Activated CD8-positive, alpha-beta memory T cell treated with anti-CD3 and anti-CD28 coated beads, Interleukin-2, amount 10 ng/mL, durations not matched to agents 7 days and 5 days (primary cell): ENCODE data around the gene CIAO2B. TPM values are rescaled to one million over a fixed set of nuclear protein-coding genes. Genes with fewer than 3 reads are reported as not detected.
"Not testable (repeated sequence)": the region's sequence is repeated elsewhere in the genome, so short reads cannot be mapped to it uniquely, and the experiment has no call there.

Experiments
- ATAC-seq: fragments of 150-1000 bp; cut with Tn5 transposase; one replicate; pipeline ENCODE4 v1.10.0; 2021; ENCODE audit warnings: moderate library complexity
- CTCF ChIA-PET: fragments of 350-600 bp; sonication (Branson Sonifier 250); formaldehyde crosslinking; loops from one replicate; lab custom pipeline; 2021; ENCODE audit warnings: antibody characterized with exemption; lab: Charles Lee
- DNase-seq: peaks from one replicate; pipeline ENCODE4 v3.0.0-alpha.2; 2020
- H3K27ac Mint-ChIP-seq: one replicate; pipeline ENCODE4 v1.8.0; 2021; ENCODE audit warnings: mild to moderate bottlenecking, mixed read lengths
- H3K27me3 Mint-ChIP-seq: one replicate; pipeline ENCODE4 v1.8.0; 2021; ENCODE audit warnings: mixed read lengths
- H3K36me3 Mint-ChIP-seq: one replicate; pipeline ENCODE4 v1.8.0; 2021; ENCODE audit warnings: mild to moderate bottlenecking, mixed read lengths
- H3K4me1 Mint-ChIP-seq: one replicate; pipeline ENCODE4 v1.8.0; 2021; ENCODE audit warnings: mixed read lengths
- H3K4me3 Mint-ChIP-seq: one replicate; pipeline ENCODE4 v1.8.0; 2021; ENCODE audit warnings: mild to moderate bottlenecking, moderate library complexity, mixed read lengths
- H3K9me3 Mint-ChIP-seq: one replicate; pipeline ENCODE4 v1.8.0; 2022; ENCODE audit warnings: low read depth, mixed read lengths
- total RNA-seq, 2 experiments: library from RNA; stranded (reverse); gene quantifications; one replicate each; pipeline ENCODE4 v1.2.3, GENCODE V29; 2021

Gene CIAO2B
- total RNA-seq, 2 experiments from 2014 or later, result 124 to 131 TPM

- CTCF ChIA-PET, result interaction anchor here (0.9 to 2.2 kb wide), 4 partner anchors 11 to 220 kb away, joined by 3 to 6 read pairs (median 4); no protein-coding TSS in a partner anchor
- no peak for ATAC-seq
- H3K4me1 Mint-ChIP-seq, result peaks cover 13% of the 10 kb centered on the region
- peaks cover 5% of the 10 kb centered on the region for H3K27me3 Mint-ChIP-seq
- H3K4me3 Mint-ChIP-seq, result no peak overlapping the region
- no peak for DNase-seq
- H3K9me3 Mint-ChIP-seq, result no peaks in the 10 kb centered on the region
- peaks cover 10% of the 10 kb centered on the region for H3K36me3 Mint-ChIP-seq
- no peak overlapping the region for H3K27ac Mint-ChIP-seq
Observed at GRCh38 chr16:66943426-66944053, 9.3 kb upstream of the CIAO2B start.

GRCh38 chr16:66942981-66943380 is 8.8 kb upstream of the CIAO2B start:
- no peak for DNase-seq
- CTCF ChIA-PET, result interaction anchor here (0.5 to 2.2 kb wide), 5 partner anchors 10 to 212 kb away, joined by 3 to 6 read pairs (median 4); no protein-coding TSS in a partner anchor
- Mint-ChIP-seq H3K4me1 (peaks cover 7% of the 10 kb centered on the region), H3K27ac (no peak overlapping the region), H3K4me3 (no peak overlapping the region), H3K27me3 (no peaks in the 10 kb centered on the region), H3K9me3 (no peaks in the 10 kb centered on the region), H3K36me3 (peaks cover 10% of the 10 kb centered on the region)
- no peak for ATAC-seq

GRCh38 chr16:66940236-66940635 is 6.0 kb upstream of the CIAO2B start:
- Mint-ChIP-seq H3K9me3 (no peaks in the 10 kb centered on the region), H3K36me3 (peaks cover 16% of the 10 kb centered on the region), H3K4me1 (peaks cover 22% of the 10 kb centered on the region), H3K27ac (no peak overlapping the region), H3K4me3 (no peak overlapping the region), H3K27me3 (no peaks in the 10 kb centered on the region)
- DNase-seq (no peak), ATAC-seq (no peak)
- CTCF ChIA-PET, result interaction anchor here (1.4 kb wide), 1 partner anchor 215 kb away, joined by 4 read pairs; no protein-coding TSS in a partner anchor

- no peaks in the 10 kb centered on the region for H3K9me3 Mint-ChIP-seq
- no peak overlapping the region for H3K4me3 Mint-ChIP-seq
- H3K4me1 Mint-ChIP-seq, result peaks cover 26% of the 10 kb centered on the region
- CTCF ChIA-PET, result no interaction called here
- H3K27me3 Mint-ChIP-seq, result no peaks in the 10 kb centered on the region
- ATAC-seq, result no peak
- peaks cover 16% of the 10 kb centered on the region for H3K36me3 Mint-ChIP-seq
- H3K27ac Mint-ChIP-seq, result no peak overlapping the region
- no peak for DNase-seq
Observed at GRCh38 chr16:66939366-66939765, 5.2 kb upstream of the CIAO2B start.

GRCh38 chr16:66937725-66938337 is 3.6 kb upstream of the CIAO2B start:
- DNase-seq, result no peak
- H3K36me3 Mint-ChIP-seq, result peaks cover 13% of the 10 kb centered on the region
- H3K4me3 Mint-ChIP-seq, result no peak overlapping the region
- no peaks in the 10 kb centered on the region for H3K9me3 Mint-ChIP-seq
- peaks cover 41% of the 10 kb centered on the region for H3K4me1 Mint-ChIP-seq
- ATAC-seq, result no peak
- CTCF ChIA-PET, result interaction anchor here (1.0 to 1.5 kb wide), 2 partner anchors 19 to 510 kb away, joined by 3 to 4 read pairs; no protein-coding TSS in a partner anchor
- H3K27me3 Mint-ChIP-seq, result no peaks in the 10 kb centered on the region
- no peak overlapping the region for H3K27ac Mint-ChIP-seq

GRCh38 chr16:66936889-66937554 is 2.8 kb upstream of the CIAO2B start:
- no peaks in the 10 kb centered on the region for H3K27me3 Mint-ChIP-seq
- H3K9me3 Mint-ChIP-seq, result no peaks in the 10 kb centered on the region
- peaks cover 47% of the 10 kb centered on the region for H3K4me1 Mint-ChIP-seq
- CTCF ChIA-PET, result interaction anchor here (0.7 to 1.6 kb wide), 5 partner anchors 10 to 511 kb away, joined by 3 to 5 read pairs (median 3); no protein-coding TSS in a partner anchor
- no peak overlapping the region for H3K4me3 Mint-ChIP-seq
- peaks cover 14% of the 10 kb centered on the region for H3K36me3 Mint-ChIP-seq
- peak overlapping the region; percentile 33 for H3K27ac Mint-ChIP-seq
- ATAC-seq, result no peak
- DNase-seq, result no peak

- Mint-ChIP-seq H3K27ac (peak overlapping the region; percentile 33), H3K27me3 (no peaks in the 10 kb centered on the region), H3K4me3 (peak overlapping the region; percentile 91), H3K9me3 (no peaks in the 10 kb centered on the region), H3K4me1 (peaks cover 51% of the 10 kb centered on the region), H3K36me3 (peaks cover 14% of the 10 kb centered on the region)
- CTCF ChIA-PET, result interaction anchor here (0.7 to 1.6 kb wide), 5 partner anchors 11 to 512 kb away, joined by 3 to 5 read pairs (median 3); no protein-coding TSS in a partner anchor
- ATAC-seq (no peak), DNase-seq (no peak)
Observed at GRCh38 chr16:66936462-66936861, 2.3 kb upstream of the CIAO2B start.

GRCh38 chr16:66935314-66936011 is 1.3 kb upstream of the CIAO2B start, which contains the start of gene CES2:
Gene CES2 (plus strand): TSS chr16:66935516. CDS start chr16:66935636, 120 bp downstream.
- Mint-ChIP-seq H3K4me3 (peak within 1 kb of the TSS; percentile 91), H3K4me1 (peaks cover 51% of the 10 kb centered on the region), H3K27ac (peak within 1 kb of the TSS; percentile 95), H3K9me3 (no peaks in the 10 kb centered on the region), H3K36me3 (peaks cover 14% of the 10 kb centered on the region), H3K27me3 (no peaks in the 10 kb centered on the region)
- no peak for DNase-seq
- no peak for ATAC-seq
- CTCF ChIA-PET, result interaction anchor here (1.1 to 1.6 kb wide), 3 partner anchors 12 to 62 kb away, joined by 3 to 5 read pairs (median 5); no protein-coding TSS in a partner anchor

GRCh38 chr16:66934839-66935313 is 674 bp upstream of the CIAO2B start:
- not testable (repeated sequence) for H3K9me3 Mint-ChIP-seq, H3K27me3 Mint-ChIP-seq, DNase-seq, ATAC-seq
- Mint-ChIP-seq H3K4me3 (peak overlapping the region; percentile 91), H3K36me3 (peaks cover 14% of the 10 kb centered on the region), H3K4me1 (peaks cover 51% of the 10 kb centered on the region), H3K27ac (peak overlapping the region; percentile 95)
- CTCF ChIA-PET, result interaction anchor here (1.0 to 2.3 kb wide), 5 partner anchors 13 to 83 kb away, joined by 3 to 14 read pairs (median 5); partner anchors contain the start of gene PDP2

- DNase-seq (no peak), ATAC-seq (peak; percentile 43)
- H3K4me1 Mint-ChIP-seq, result peaks cover 51% of the 10 kb centered on the region
- no peaks in the 10 kb centered on the region for H3K27me3 Mint-ChIP-seq
- CTCF ChIA-PET, result interaction anchor here (0.7 to 2.3 kb wide), 10 partner anchors 14 to 221 kb away, joined by 3 to 14 read pairs (median 3); partner anchors contain the start of gene PDP2
- H3K9me3 Mint-ChIP-seq, result no peaks in the 10 kb centered on the region
- H3K36me3 Mint-ChIP-seq, result peaks cover 14% of the 10 kb centered on the region
- peak overlapping the region; percentile 91 for H3K4me3 Mint-ChIP-seq
- H3K27ac Mint-ChIP-seq, result peak overlapping the region; percentile 95
Observed at GRCh38 chr16:66933776-66934137, 445 bp downstream of the CIAO2B start.

- Mint-ChIP-seq H3K27me3 (no peaks in the 10 kb centered on the region), H3K9me3 (no peaks in the 10 kb centered on the region), H3K4me3 (no peak overlapping the region), H3K4me1 (peaks cover 55% of the 10 kb centered on the region), H3K36me3 (peaks cover 8% of the 10 kb centered on the region), H3K27ac (no peak overlapping the region)
- CTCF ChIA-PET, result interaction anchor here (1.2 kb wide), 1 partner anchor 52 kb away, joined by 3 read pairs; the partner anchor contains the start of gene PDP2
- no peak for DNase-seq
- ATAC-seq, result no peak
Observed at GRCh38 chr16:66932076-66932475, 2.1 kb downstream of the CIAO2B start.

- Mint-ChIP-seq H3K36me3 (peaks cover 8% of the 10 kb centered on the region), H3K9me3 (no peaks in the 10 kb centered on the region), H3K4me1 (peaks cover 53% of the 10 kb centered on the region), H3K27ac (no peak overlapping the region), H3K27me3 (no peaks in the 10 kb centered on the region), H3K4me3 (no peak overlapping the region)
- CTCF ChIA-PET, result interaction anchor here (0.9 to 1.8 kb wide), 5 partner anchors 34 to 82 kb away, joined by 3 to 8 read pairs (median 3); partner anchors contain the start of gene PDP2
- ATAC-seq, result no peak
- no peak for DNase-seq
Observed at GRCh38 chr16:66931665-66932064, 2.5 kb downstream of the CIAO2B start.
